Stomach (tissue), 4 donors: ENCODE measurements around the gene UGP2.

Experiments
- POLR2A ChIP-seq, 4 donors: fragments of 450-650 bp; IDR thresholded peaks; one replicate each; pipeline ENCODE4 v1.6.1; 2016; ENCODE audit warnings: antibody characterized with exemption in 4 of 4, control low read depth in 2 of 4, mild to moderate bottlenecking in 1 of 4, moderate library complexity in 1 of 4
- POLR2AphosphoS5 ChIP-seq, 3 donors: sonication (generic); formaldehyde crosslinking; IDR thresholded peaks; one replicate each; pipeline ENCODE4 v1.6.1; 2016; ENCODE audit warnings: antibody characterized with exemption in 3 of 3

GRCh38 chr2:63888490-63889402 is 47.0 kb downstream of the UGP2 start:
- peak in 1 of 3 donors; percentile 4 for TF ChIP-seq POLR2AphosphoS5 (IDR thresholded peaks at IDR 0.05)
- TF ChIP-seq POLR2A (IDR thresholded peaks at IDR 0.05) = no peak
